ENCODE measurements around the gene RNF126.

DNA sequence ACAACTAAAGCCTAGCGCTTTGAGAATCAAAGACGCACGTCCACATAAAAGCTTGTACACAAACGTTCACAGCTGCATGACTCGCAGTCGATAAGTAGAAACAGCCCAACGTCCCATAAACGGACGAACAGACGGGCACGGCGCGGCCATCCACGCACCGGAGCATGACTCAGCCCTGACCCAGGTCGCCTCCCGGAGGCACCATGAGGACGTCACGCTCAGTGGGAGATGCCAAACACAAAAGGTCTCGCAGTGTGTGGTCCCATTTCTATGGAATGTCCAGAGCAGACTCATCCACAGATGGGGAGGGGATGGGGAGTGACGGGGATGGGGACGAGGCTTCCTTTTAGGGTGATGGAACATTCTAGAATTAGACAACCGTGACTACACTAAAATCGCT is 39.0 kb downstream of the RNF126 start:
- TF ChIP-seq POLR2A (IDR thresholded peaks at IDR 0.05; ENCODE audit: low read length) (no peak), GATA1 (IDR thresholded peaks at IDR 0.05; ENCODE audit: low read depth, low read length) (no peak)
